ENCODE measurements around the gene HUWE1.

HUWE1 gene

GRCh38 chrX:53631156-53631555 is 55.4 kb downstream of the HUWE1 start:
- no peak overlapping the region for H3K9ac ChIP-seq (ENCODE audit: low read length)
- no peak overlapping the region for H2AFZ ChIP-seq (ENCODE audit: low read length)
- no peak overlapping the region for H3K27ac ChIP-seq (ENCODE audit: low read depth, low read length, poor library complexity, severe bottlenecking)
- TF ChIP-seq CTCF (IDR thresholded peaks at IDR 0.05; ENCODE audit: low read length) = no peak
- no peak for TF ChIP-seq EZH2 (IDR thresholded peaks at IDR 0.05; ENCODE audit: borderline replicate concordance, low read length)
- no peaks in the 10 kb centered on the region for H3K9me3 ChIP-seq (ENCODE audit: low read length)
- no peaks in the 10 kb centered on the region for H3K9me2 ChIP-seq (ENCODE audit: low read depth, low read length)
- H3K4me1 ChIP-seq (ENCODE audit: insufficient read depth, low read length, severe bottlenecking) = no peaks in the 10 kb centered on the region
- H3K36me3 ChIP-seq (ENCODE audit: insufficient read depth, low read length) = peaks cover 91% of the 10 kb centered on the region
- H3K27me3 ChIP-seq (ENCODE audit: insufficient read depth, low read length) = no peaks in the 10 kb centered on the region
- no peaks in the 10 kb centered on the region for H3K79me2 ChIP-seq (ENCODE audit: insufficient read depth, low read length)
- no peaks in the 10 kb centered on the region for H3F3A ChIP-seq (ENCODE audit: insufficient read depth, low read length)
- H4K20me1 ChIP-seq (ENCODE audit: insufficient read depth, low read length) = no peaks in the 10 kb centered on the region
- no peak overlapping the region for H3K4me3 ChIP-seq (ENCODE audit: low read depth, low read length, poor library complexity, severe bottlenecking)
- H3K4me2 ChIP-seq (ENCODE audit: low read length) = no peak overlapping the region

DNA sequence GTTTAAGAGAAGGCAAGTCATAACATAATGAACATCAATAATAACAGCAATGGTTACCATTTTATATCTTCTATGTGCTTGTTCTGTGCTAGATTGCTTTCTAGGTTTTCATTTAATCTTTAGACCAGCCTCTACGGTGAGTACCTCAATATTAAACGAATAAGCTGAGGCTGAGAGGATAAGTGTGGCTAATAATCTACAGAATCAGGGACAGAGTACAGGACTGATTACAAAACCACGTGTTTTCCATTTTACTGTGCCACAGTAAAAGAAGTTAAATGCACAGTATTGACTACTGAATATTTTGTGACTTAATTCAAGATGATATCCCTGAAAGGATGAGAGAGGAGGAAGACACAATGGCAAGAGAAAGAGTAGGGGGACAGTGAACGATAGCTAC is 56.3 kb downstream of the HUWE1 start:
- no peaks in the 10 kb centered on the region for H3K27me3 ChIP-seq (ENCODE audit: insufficient read depth, low read length)
- H2AFZ ChIP-seq (ENCODE audit: low read length) = no peak overlapping the region
- H3K79me2 ChIP-seq (ENCODE audit: insufficient read depth, low read length) = no peaks in the 10 kb centered on the region
- no peaks in the 10 kb centered on the region for H4K20me1 ChIP-seq (ENCODE audit: insufficient read depth, low read length)
- no peak overlapping the region for H3K9ac ChIP-seq (ENCODE audit: low read length)
- no peaks in the 10 kb centered on the region for H3K4me1 ChIP-seq (ENCODE audit: insufficient read depth, low read length, severe bottlenecking)
- H3F3A ChIP-seq (ENCODE audit: insufficient read depth, low read length) = no peaks in the 10 kb centered on the region
- TF ChIP-seq CTCF (IDR thresholded peaks at IDR 0.05; ENCODE audit: low read length) (no peak), EZH2 (IDR thresholded peaks at IDR 0.05; ENCODE audit: borderline replicate concordance, low read length) (no peak)
- no peak overlapping the region for H3K4me2 ChIP-seq (ENCODE audit: low read length)
- no peak overlapping the region for H3K27ac ChIP-seq (ENCODE audit: low read depth, low read length, poor library complexity, severe bottlenecking)
- H3K36me3 ChIP-seq (ENCODE audit: insufficient read depth, low read length) = peaks cover 91% of the 10 kb centered on the region
- no peaks in the 10 kb centered on the region for H3K9me2 ChIP-seq (ENCODE audit: low read depth, low read length)
- H3K4me3 ChIP-seq (ENCODE audit: low read depth, low read length, poor library complexity, severe bottlenecking) = no peak overlapping the region
- no peaks in the 10 kb centered on the region for H3K9me3 ChIP-seq (ENCODE audit: low read length)

DNA sequence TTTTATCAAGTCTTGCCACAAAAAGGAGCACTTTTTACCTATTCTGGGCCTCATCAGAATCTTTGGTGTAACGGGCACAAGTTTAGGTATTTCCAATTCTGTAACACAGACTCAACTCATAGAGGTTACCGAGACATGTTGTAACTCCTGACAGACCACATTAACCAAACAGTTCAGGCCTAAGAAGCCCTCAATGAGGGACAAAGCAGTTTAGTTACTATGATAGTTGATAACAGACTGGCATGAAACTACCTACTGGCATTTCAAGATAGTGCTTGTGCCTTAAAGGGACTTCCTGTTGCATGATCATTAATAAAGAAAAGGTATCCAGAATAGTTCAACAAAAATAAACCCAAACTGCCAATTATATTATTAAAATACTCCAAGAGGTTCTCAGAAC is 64.1 kb downstream of the HUWE1 start:
- TF ChIP-seq EZH2 (IDR thresholded peaks at IDR 0.05; ENCODE audit: borderline replicate concordance, low read length) = no peak
- no peak for TF ChIP-seq CTCF (IDR thresholded peaks at IDR 0.05; ENCODE audit: low read length)
- Histone ChIP-seq H3K4me3 (ENCODE audit: low read depth, low read length, poor library complexity, severe bottlenecking) (no peak overlapping the region), H3K4me2 (ENCODE audit: low read length) (no peak overlapping the region), H3K27me3 (ENCODE audit: insufficient read depth, low read length) (no peaks in the 10 kb centered on the region), H4K20me1 (ENCODE audit: insufficient read depth, low read length) (no peaks in the 10 kb centered on the region), H3K9me3 (ENCODE audit: low read length) (no peaks in the 10 kb centered on the region), H3K36me3 (ENCODE audit: insufficient read depth, low read length) (peaks cover 86% of the 10 kb centered on the region), H3K27ac (ENCODE audit: low read depth, low read length, poor library complexity, severe bottlenecking) (no peak overlapping the region), H2AFZ (ENCODE audit: low read length) (no peak overlapping the region), H3K9ac (ENCODE audit: low read length) (no peak overlapping the region), H3K9me2 (ENCODE audit: low read depth, low read length) (no peaks in the 10 kb centered on the region), H3K79me2 (ENCODE audit: insufficient read depth, low read length) (no peaks in the 10 kb centered on the region), H3K4me1 (ENCODE audit: insufficient read depth, low read length, severe bottlenecking) (no peaks in the 10 kb centered on the region), H3F3A (ENCODE audit: insufficient read depth, low read length) (no peaks in the 10 kb centered on the region)

Measured in OCI-LY1 (cell line).